ENCODE measurements around the gene KLF7.

- no peak for TF ChIP-seq CTCF (IDR thresholded peaks at IDR 0.05; ENCODE audit: low read depth, low read length, poor library complexity, severe bottlenecking)
- no peak for TF ChIP-seq EZH2phosphoT487 (IDR thresholded peaks at IDR 0.05; ENCODE audit: borderline replicate concordance, low read length)
Measured at GRCh38 chr2:207113414-207113813, 52.3 kb downstream of the KLF7 start.

All from DOHH2 (cell line).